A549 (cell line): ENCODE data around the gene FAM174B. TPM values are rescaled to one million over a fixed set of nuclear protein-coding genes. Genes with fewer than 3 reads are reported as not detected.

Experiments used
- ATAC-seq, 2 experiments: fragments of 200-7000 bp in 1 of 2; fragments of >200 bp in 1 of 2; cut with Nextera tagmentation in 1 of 2; cut with Tn5 transposase in 1 of 2; 3 replicates each; pipeline versions ENCODE4 v1.8.0 to v1.9.1; 2018 to 2020; ENCODE audit warnings: mild to moderate bottlenecking in 1 of 2, moderate library complexity in 1 of 2
- CTCF ChIA-PET: fragments of 300-600 bp; sonication (Branson Sonifier 250); formaldehyde crosslinking; extraction: SDS; loops from one replicate; lab custom pipeline; 2021; ENCODE audit warnings: antibody characterized with exemption, inconsistent platforms; lab: Yijun Ruan, JAX
- POLR2A ChIA-PET: fragments of 350-600 bp; formaldehyde crosslinking; extraction: SDS; loops from one replicate; lab custom pipeline; 2021; ENCODE audit warnings: antibody characterized with exemption, inconsistent platforms; lab: Yijun Ruan, JAX
- DNase-seq, 2 experiments: peaks; one replicate each; pipeline versions ENCODE4 v3.0.0 to v3.0.0-alpha.2; 2011 to 2016; ENCODE audit warnings: low read depth in 1 of 2, low spot score in 1 of 2
- FAIRE-seq: peaks from 2 replicates; lab custom pipeline; 2011; peaks lifted over from hg19 to GRCh38; lab: Jason Lieb, UNC
- H3K27ac ChIP-seq, 2 experiments: fragments of >200 bp; sonication (Bioruptor Twin); formaldehyde crosslinking; 3 replicates each; pipeline ENCODE4 v1.5.1; 2016 to 2017
- H3K4me1 ChIP-seq: fragments of >200 bp; sonication (Bioruptor Twin); formaldehyde crosslinking; 3 replicates; pipeline ENCODE4 v1.6.1; 2016
- H3K4me2 ChIP-seq: fragments of >200 bp; sonication (Bioruptor Twin); formaldehyde crosslinking; 3 replicates; pipeline ENCODE4 v1.6.1; 2016
- H3K4me3 ChIP-seq: fragments of >200 bp; sonication (Bioruptor Twin); formaldehyde crosslinking; 3 replicates; pipeline ENCODE4 v1.5.1; 2016
- H3K9me3 ChIP-seq: fragments of >200 bp; sonication (Bioruptor Twin); formaldehyde crosslinking; 3 replicates; pipeline ENCODE4 v1.6.1; 2016
- CEBPB ChIP-seq, 2 experiments: fragments of >200 bp in 1 of 2; sonication (Bioruptor Twin) in 1 of 2; formaldehyde crosslinking in 1 of 2; IDR thresholded peaks; 2 replicates each; pipeline ENCODE4 v1.6.1; 2012 to 2016
- CHD2 ChIP-seq: fragments of 150-350 bp; IDR thresholded peaks from 2 replicates; pipeline ENCODE4 v1.6.1; 2014; ENCODE audit warnings: low read length; ENCODE audit not compliant: partially characterized antibody
- CHD4 ChIP-seq: fragments of 200-600 bp; sonication (generic); IDR thresholded peaks from 2 replicates; pipeline ENCODE4 v1.6.1; 2016; ENCODE audit warnings: antibody characterized with exemption, mild to moderate bottlenecking, borderline replicate concordance
- FOSB ChIP-seq: fragments of 250-450 bp; sonication (Bioruptor Pico); IDR thresholded peaks from 2 replicates; pipeline ENCODE4 v1.5.0; 2020; ENCODE audit warnings: mild to moderate bottlenecking, moderate library complexity
- HEYL ChIP-seq: fragments of 250-450 bp; sonication (Bioruptor Pico); IDR thresholded peaks from 2 replicates; pipeline ENCODE4 v1.8.0; 2021; ENCODE audit warnings: mild to moderate bottlenecking, moderate library complexity
- HOXB13 ChIP-seq: fragments of 250-450 bp; sonication (Bioruptor Pico); IDR thresholded peaks from 2 replicates; pipeline ENCODE4 v1.5.0; 2020; ENCODE audit warnings: low read depth, mild to moderate bottlenecking, moderate library complexity
- JUN ChIP-seq, 2 experiments: fragments of >200 bp; sonication (Bioruptor Twin); formaldehyde crosslinking; IDR thresholded peaks; 2 replicates in 1 of 2; 3 replicates in 1 of 2; pipeline ENCODE4 v1.6.1; 2016 to 2017
- KDM1A ChIP-seq: fragments of 200-600 bp; sonication (generic); IDR thresholded peaks from 2 replicates; pipeline ENCODE4 v1.6.1; 2016; ENCODE audit warnings: low read depth, mild to moderate bottlenecking
- MAFK ChIP-seq: fragments of 450-650 bp; IDR thresholded peaks from 2 replicates; pipeline ENCODE4 v1.6.1; 2014; ENCODE audit not compliant: partially characterized antibody
- MYC ChIP-seq: IDR thresholded peaks from 2 replicates; pipeline ENCODE4 v1.6.1; 2012; ENCODE audit warnings: mild to moderate bottlenecking, inconsistent platforms, low read length, improper control_type of control experiment, borderline replicate concordance
- NPAS2 ChIP-seq: fragments of 250-450 bp; sonication (Bioruptor Pico); IDR thresholded peaks from 2 replicates; pipeline ENCODE4 v1.8.0; 2022; ENCODE audit warnings: mild to moderate bottlenecking, moderate library complexity, borderline replicate concordance
- POLR2A ChIP-seq: IDR thresholded peaks from 2 replicates; pipeline ENCODE4 v1.6.1; 2012; ENCODE audit warnings: mild to moderate bottlenecking, low read length
- RAD21 ChIP-seq, 2 experiments: fragments of >200 bp in 1 of 2; sonication (Bioruptor Twin) in 1 of 2; formaldehyde crosslinking in 1 of 2; IDR thresholded peaks in 1 of 2; conservative IDR thresholded peaks in 1 of 2; 2 replicates in 1 of 2; 3 replicates in 1 of 2; pipeline ENCODE4 v1.6.1; 2012 to 2018; ENCODE audit warnings: inconsistent platforms in 1 of 2
- REST ChIP-seq: fragments of 200-600 bp; sonication (generic); IDR thresholded peaks from 2 replicates; pipeline ENCODE4 v1.6.1; 2016; ENCODE audit warnings: antibody characterized with exemption, mild to moderate bottlenecking, moderate library complexity
- RNF2 ChIP-seq: fragments of 200-600 bp; sonication (generic); IDR thresholded peaks from 2 replicates; pipeline ENCODE4 v1.6.1; 2016; ENCODE audit warnings: low read depth, mild to moderate bottlenecking, antibody characterized with exemption, moderate library complexity, borderline replicate concordance
- ZC3H11A ChIP-seq: fragments of 450-650 bp; IDR thresholded peaks from 2 replicates; pipeline ENCODE4 v1.6.1; 2014; ENCODE audit warnings: antibody characterized with exemption, mild to moderate bottlenecking
- WGBS: methylation state at CpG from one replicate; pipeline ENCODE4 v1.1.6; 2017; ENCODE audit errors: missing lambda C conversion rate; 5-methylcytosine and 5-hydroxymethylcytosine counted together
- polyA plus RNA-seq, 4 experiments: library from polyadenylated mRNA; depleted of rRNA in 3 of 4; stranded (reverse); fragments of >200 nt; fragmentation: RNase III in 1 of 4; extraction: RNeasy Plus Mini Kit Qiagen cat#74134 plus additional on column Dnase treatment in 1 of 4; gene quantifications; 2 replicates in 3 of 4; 3 replicates in 1 of 4; pipeline ENCODE4 v1.2.3, GENCODE V29; 2011 to 2017
- TF ChIP-seq, protein P1 (sequence below): fragments of >200 bp; sonication (Bioruptor Twin); formaldehyde crosslinking; IDR thresholded peaks from 3 replicates; pipeline ENCODE4 v1.6.1; 2016
- TF ChIP-seq, protein P2 (sequence below): fragments of 250-450 bp; sonication (Bioruptor Pico); IDR thresholded peaks from 2 replicates; pipeline ENCODE4 v1.5.0; 2021; ENCODE audit warnings: mild to moderate bottlenecking, moderate library complexity, borderline replicate concordance
- TF ChIP-seq, protein P3 (sequence below): IDR thresholded peaks from 2 replicates; pipeline ENCODE4 v1.6.1; 2012
- TF ChIP-seq, protein P4 (sequence below): fragments of >200 bp; sonication (Bioruptor Twin); formaldehyde crosslinking; IDR thresholded peaks from 2 replicates; pipeline ENCODE4 v1.6.1; 2016
- TF ChIP-seq, protein P5 (sequence below): fragments of >200 bp; sonication (Bioruptor Twin); formaldehyde crosslinking; IDR thresholded peaks from 3 replicates; pipeline ENCODE4 v1.5.1; 2016

Gene FAM174B
- polyA plus RNA-seq, 2 of the 4 experiments (the other 2 are of a cell fraction) = 4.6 to 13.9 TPM

GRCh38 chr15:92636401-92636907, 19.1 kb downstream of the FAM174B start (continued):
- TF ChIP-seq REST (no peak), MYC (no peak), FOSB (no peak), CHD4 (no peak), CHD2 (no peak)
- TF ChIP-seq, protein P1, sequence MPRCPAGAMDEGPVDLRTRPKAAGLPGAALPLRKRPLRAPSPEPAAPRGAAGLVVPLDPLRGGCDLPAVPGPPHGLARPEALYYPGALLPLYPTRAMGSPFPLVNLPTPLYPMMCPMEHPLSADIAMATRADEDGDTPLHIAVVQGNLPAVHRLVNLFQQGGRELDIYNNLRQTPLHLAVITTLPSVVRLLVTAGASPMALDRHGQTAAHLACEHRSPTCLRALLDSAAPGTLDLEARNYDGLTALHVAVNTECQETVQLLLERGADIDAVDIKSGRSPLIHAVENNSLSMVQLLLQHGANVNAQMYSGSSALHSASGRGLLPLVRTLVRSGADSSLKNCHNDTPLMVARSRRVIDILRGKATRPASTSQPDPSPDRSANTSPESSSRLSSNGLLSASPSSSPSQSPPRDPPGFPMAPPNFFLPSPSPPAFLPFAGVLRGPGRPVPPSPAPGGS = no peak

DNA sequence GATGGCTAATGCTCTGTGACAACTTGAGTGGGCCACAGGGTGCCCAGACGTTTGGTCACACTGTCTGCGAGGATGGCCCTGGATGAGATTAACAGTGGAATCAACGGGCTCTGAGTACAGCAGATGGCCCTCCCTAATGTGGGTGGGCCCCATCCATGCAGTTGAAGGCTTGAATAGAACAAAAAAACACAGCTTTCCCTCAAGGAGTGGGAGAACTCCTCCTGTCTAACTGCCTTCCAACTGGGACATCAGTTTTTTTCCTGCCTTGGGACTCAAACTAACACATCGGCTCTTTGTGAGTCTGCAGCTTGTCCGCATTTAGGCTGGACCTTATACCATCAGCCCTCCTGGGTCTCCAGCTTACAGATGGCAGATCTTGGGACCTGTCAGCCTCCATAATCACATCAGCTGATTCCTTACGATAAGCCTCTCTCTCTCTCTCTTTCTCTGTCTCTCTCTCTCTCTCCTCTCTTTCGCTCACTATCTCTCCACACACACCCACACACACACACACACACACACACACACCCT, 20.8 kb downstream of the FAM174B start:
- ATAC-seq = no peak
- POLR2A ChIA-PET = no interaction called here
- no peak overlapping the region for H3K4me3 ChIP-seq

DNA sequence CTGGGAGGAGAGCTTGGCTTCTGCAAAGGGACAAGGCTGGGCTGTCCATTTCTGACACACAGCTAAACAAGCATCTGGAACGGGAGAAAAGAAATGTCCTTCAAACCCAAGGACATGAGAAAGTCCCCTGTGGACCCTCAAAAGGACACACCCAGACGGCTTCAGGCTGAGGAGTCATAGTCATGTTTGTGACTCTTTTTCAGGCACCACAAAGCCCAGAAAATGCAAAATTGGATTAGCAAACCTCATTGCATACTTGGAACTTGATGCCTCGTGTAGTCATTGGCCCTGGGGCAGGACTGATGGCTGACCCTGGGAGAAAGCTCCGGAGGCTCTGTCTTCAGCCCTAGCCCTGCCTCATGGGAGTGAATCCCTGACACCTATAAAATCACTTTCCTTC, 21.5 kb downstream of the FAM174B start:
- DNase-seq (no peak), ATAC-seq (no peak), FAIRE-seq (no peak)
- Histone ChIP-seq H3K4me1 (peaks cover 7% of the 10 kb centered on the region; the same call in 2 of the 3 replicates), H3K4me2 (no peak overlapping the region), H3K9me3 (no peaks in the 10 kb centered on the region), H3K4me3 (no peak overlapping the region), H3K27ac (no peak overlapping the region)
- 65% methylated on average over 4 of the region's 4 CpGs for WGBS
- ChIA-PET POLR2A (no interaction called here), CTCF (interaction anchor here (0.8 kb wide), 1 partner anchor 21 kb away, joined by 3 read pairs; no protein-coding TSS in a partner anchor)
- TF ChIP-seq CHD4 (no peak), KDM1A (no peak), MAFK (no peak), MYC (no peak), RAD21 (conservative IDR thresholded peaks at IDR 0.05 in 1 of 2, IDR thresholded peaks at IDR 0.05 in 1 of 2) (no peak), ZC3H11A (no peak)
- TF ChIP-seq, protein P2, sequence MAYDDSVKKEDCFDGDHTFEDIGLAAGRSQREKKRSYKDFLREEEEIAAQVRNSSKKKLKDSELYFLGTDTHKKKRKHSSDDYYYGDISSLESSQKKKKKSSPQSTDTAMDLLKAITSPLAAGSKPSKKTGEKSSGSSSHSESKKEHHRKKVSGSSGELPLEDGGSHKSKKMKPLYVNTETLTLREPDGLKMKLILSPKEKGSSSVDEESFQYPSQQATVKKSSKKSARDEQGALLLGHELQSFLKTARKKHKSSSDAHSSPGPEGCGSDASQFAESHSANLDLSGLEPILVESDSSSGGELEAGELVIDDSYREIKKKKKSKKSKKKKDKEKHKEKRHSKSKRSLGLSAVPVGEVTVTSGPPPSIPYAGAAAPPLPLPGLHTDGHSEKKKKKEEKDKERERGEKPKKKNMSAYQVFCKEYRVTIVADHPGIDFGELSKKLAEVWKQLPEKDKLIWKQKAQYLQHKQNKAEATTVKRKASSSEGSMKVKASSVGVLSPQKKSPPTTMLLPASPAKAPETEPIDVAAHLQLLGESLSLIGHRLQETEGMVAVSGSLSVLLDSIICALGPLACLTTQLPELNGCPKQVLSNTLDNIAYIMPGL (CRISPR knock-in tag) = no peak

More for the DNA sequence above, 20.8 kb downstream of the FAM174B start:
- no peak for DNase-seq
- no peak for FAIRE-seq
- 78% methylated on average over 7 of the region's 7 CpGs for WGBS
- H3K4me1 ChIP-seq = peaks cover 7% of the 10 kb centered on the region; the same call in 2 of the 3 replicates
- no peak overlapping the region for H3K27ac ChIP-seq
- CTCF ChIA-PET = no interaction called here
- H3K4me2 ChIP-seq = no peak overlapping the region
- H3K9me3 ChIP-seq = 0 out of 3 replicates have a peak, but pooled peaks cover 3% of the 10 kb centered on the region
- TF ChIP-seq JUN (IDR thresholded peaks at IDR 0.05) (no peak), RNF2 (no peak), HEYL (no peak), POLR2A (no peak), NPAS2 (CRISPR knock-in tag) (no peak), HOXB13 (CRISPR knock-in tag) (no peak), CEBPB (IDR thresholded peaks at IDR 0.05) (no peak)
- TF ChIP-seq, protein P3, sequence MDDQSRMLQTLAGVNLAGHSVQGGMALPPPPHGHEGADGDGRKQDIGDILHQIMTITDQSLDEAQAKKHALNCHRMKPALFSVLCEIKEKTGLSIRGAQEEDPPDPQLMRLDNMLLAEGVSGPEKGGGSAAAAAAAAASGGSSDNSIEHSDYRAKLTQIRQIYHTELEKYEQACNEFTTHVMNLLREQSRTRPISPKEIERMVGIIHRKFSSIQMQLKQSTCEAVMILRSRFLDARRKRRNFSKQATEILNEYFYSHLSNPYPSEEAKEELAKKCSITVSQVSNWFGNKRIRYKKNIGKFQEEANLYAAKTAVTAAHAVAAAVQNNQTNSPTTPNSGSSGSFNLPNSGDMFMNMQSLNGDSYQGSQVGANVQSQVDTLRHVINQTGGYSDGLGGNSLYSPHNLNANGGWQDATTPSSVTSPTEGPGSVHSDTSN = no peak
- TF ChIP-seq, protein P4, sequence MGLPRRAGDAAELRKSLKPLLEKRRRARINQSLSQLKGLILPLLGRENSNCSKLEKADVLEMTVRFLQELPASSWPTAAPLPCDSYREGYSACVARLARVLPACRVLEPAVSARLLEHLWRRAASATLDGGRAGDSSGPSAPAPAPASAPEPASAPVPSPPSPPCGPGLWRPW = no peak
- TF ChIP-seq, protein P5, sequence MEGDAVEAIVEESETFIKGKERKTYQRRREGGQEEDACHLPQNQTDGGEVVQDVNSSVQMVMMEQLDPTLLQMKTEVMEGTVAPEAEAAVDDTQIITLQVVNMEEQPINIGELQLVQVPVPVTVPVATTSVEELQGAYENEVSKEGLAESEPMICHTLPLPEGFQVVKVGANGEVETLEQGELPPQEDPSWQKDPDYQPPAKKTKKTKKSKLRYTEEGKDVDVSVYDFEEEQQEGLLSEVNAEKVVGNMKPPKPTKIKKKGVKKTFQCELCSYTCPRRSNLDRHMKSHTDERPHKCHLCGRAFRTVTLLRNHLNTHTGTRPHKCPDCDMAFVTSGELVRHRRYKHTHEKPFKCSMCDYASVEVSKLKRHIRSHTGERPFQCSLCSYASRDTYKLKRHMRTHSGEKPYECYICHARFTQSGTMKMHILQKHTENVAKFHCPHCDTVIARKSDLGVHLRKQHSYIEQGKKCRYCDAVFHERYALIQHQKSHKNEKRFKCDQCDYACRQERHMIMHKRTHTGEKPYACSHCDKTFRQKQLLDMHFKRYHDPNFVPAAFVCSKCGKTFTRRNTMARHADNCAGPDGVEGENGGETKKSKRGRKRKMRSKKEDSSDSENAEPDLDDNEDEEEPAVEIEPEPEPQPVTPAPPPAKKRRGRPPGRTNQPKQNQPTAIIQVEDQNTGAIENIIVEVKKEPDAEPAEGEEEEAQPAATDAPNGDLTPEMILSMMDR = no peak
